GM19023 (cell line): ENCODE measurements around the gene KCNK6.
"Not testable (repeated sequence)": the region's sequence is repeated elsewhere in the genome, so short reads cannot be mapped to it uniquely, and the experiment has no call there.

Experiments
- ATAC-seq: cut with Tn5 transposase; IDR thresholded peaks from one replicate; pipeline ENCODE4 v1.9.1; 2021; ENCODE audit warnings: mild to moderate bottlenecking, moderate library complexity; ENCODE audit not compliant: unreplicated experiment

The KCNK6 gene

GRCh38 chr19:38321646-38322196 is 2.1 kb downstream of the KCNK6 start:
- no peak for ATAC-seq

- no peak for ATAC-seq
Measured at GRCh38 chr19:38323291-38323690, 3.6 kb downstream of the KCNK6 start.

- ATAC-seq: no peak
Measured at GRCh38 chr19:38324431-38324830, 4.8 kb downstream of the KCNK6 start.

GRCh38 chr19:38326591-38326990 is 6.9 kb downstream of the KCNK6 start:
- no peak for ATAC-seq

- no peak for ATAC-seq
Measured at GRCh38 chr19:38329651-38330050, 10.0 kb downstream of the KCNK6 start.

GRCh38 chr19:38331728-38332127 is 12.1 kb downstream of the KCNK6 start:
- no peak for ATAC-seq

- ATAC-seq: no peak
Measured at GRCh38 chr19:38333245-38333644, 13.6 kb downstream of the KCNK6 start.

- peak; percentile 70 for ATAC-seq
Measured at GRCh38 chr19:38335949-38336637, 16.4 kb downstream of the KCNK6 start.

- ATAC-seq: peak; percentile 50
Measured at GRCh38 chr19:38336638-38337359, 17.2 kb downstream of the KCNK6 start.

- no peak for ATAC-seq
Measured at GRCh38 chr19:38337360-38337653, 17.7 kb downstream of the KCNK6 start.

- ATAC-seq: not testable (repeated sequence)
Measured at GRCh38 chr19:38339011-38339410, 19.4 kb downstream of the KCNK6 start.

GRCh38 chr19:38340927-38341326 is 21.3 kb downstream of the KCNK6 start:
- ATAC-seq: no peak

GRCh38 chr19:38346837-38347236 is 27.2 kb downstream of the KCNK6 start:
- no peak for ATAC-seq

- ATAC-seq: no peak
Measured at GRCh38 chr19:38350883-38351282, 31.2 kb downstream of the KCNK6 start.

- no peak for ATAC-seq
Measured at GRCh38 chr19:38351865-38352395, 32.3 kb downstream of the KCNK6 start.

GRCh38 chr19:38352611-38353010 is 33.0 kb downstream of the KCNK6 start:
- no peak for ATAC-seq

- no peak for ATAC-seq
Measured at GRCh38 chr19:38355728-38356725, 36.4 kb downstream of the KCNK6 start.

- no peak for ATAC-seq
Measured at GRCh38 chr19:38358071-38358470, 38.4 kb downstream of the KCNK6 start.

GRCh38 chr19:38359242-38360021 is 39.8 kb downstream of the KCNK6 start:
- ATAC-seq: no peak

- no peak for ATAC-seq
Measured at GRCh38 chr19:38360351-38360750, 40.7 kb downstream of the KCNK6 start.
